ENCODE measurements around the gene GPR12.

DNA sequence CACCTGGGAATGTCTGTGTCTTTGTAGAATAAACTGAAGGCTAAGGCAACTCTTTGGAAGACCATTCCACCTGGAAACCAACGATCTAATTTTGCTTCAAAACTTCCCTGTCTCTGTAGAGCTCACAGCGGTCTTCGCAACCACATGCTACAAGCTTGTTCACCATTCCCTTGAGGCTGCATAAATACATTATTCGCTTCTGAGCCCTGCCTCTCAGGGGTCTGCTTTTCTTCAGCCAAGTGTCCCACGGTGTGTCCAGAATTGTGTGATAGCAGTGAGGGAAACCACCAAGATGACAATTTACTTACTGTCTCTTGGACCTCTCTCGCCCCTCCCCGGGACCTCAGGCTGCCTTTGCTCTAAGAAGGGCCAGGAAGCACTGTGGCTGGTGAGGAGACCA, 51.1 kb downstream of the GPR12 start:
- TF ChIP-seq EZH2 (IDR thresholded peaks at IDR 0.05) (no peak), POLR2AphosphoS5 (IDR thresholded peaks at IDR 0.05; ENCODE audit: borderline replicate concordance, low read depth, low read length) (no peak), FOXP2 (optimal IDR thresholded peaks at IDR 0.05; ENCODE audit: control extremely low read depth, extremely low read length, insufficient read depth) (no peak)
